ENCODE data around the gene FAM83B. TPM values are rescaled to one million over a fixed set of nuclear protein-coding genes. Genes with fewer than 3 reads are reported as not detected.

The FAM83B gene
- total RNA-seq, 2 donors from 2014 or later: 13.1 to 14.9 TPM

- H3K4me1 ChIP-seq (ENCODE audit: control insufficient read depth, insufficient read depth, low read length): peaks cover 3% of the 10 kb centered on the region
- no peak overlapping the region for H3K27ac Mint-ChIP-seq
Observed at GRCh38 chr6:54847799-54848597, 1.4 kb downstream of the FAM83B start.

GRCh38 chr6:54850114-54850513 is 3.5 kb downstream of the FAM83B start:
- whole genome bisulfite sequencing, 2 experiments (ENCODE audit: insufficient coverage in 1 of 2, insufficient read length in 1 of 2): 94% methylated on average over 2 of the region's 2 CpGs; no CpG with 5 or more reads in 1 of the 2 experiments
- H3K4me1 Mint-ChIP-seq: peaks cover 30% of the 10 kb centered on the region
- H3K9ac ChIP-seq (ENCODE audit: extremely low read depth, low read length, poor library complexity, severe bottlenecking): no peak overlapping the region
- H3K27me3 ChIP-seq (ENCODE audit: control insufficient read depth, insufficient read depth, low read length, poor library complexity, severe bottlenecking): peaks cover 6% of the 10 kb centered on the region
- H3K9me3 ChIP-seq (ENCODE audit: control insufficient read depth, low read length): peaks cover 23% of the 10 kb centered on the region
- peaks cover 9% of the 10 kb centered on the region for H3K27me3 Mint-ChIP-seq (ENCODE audit: insufficient read depth)
- H3K4me1 ChIP-seq (ENCODE audit: control insufficient read depth, insufficient read depth, low read length): peaks cover 3% of the 10 kb centered on the region
- H3K27ac Mint-ChIP-seq: no peak overlapping the region
- peaks cover 21% of the 10 kb centered on the region for H3K9me3 Mint-ChIP-seq
- no peak for TF ChIP-seq CTCF (conservative IDR thresholded peaks at IDR 0.05)
- H3K27ac ChIP-seq (ENCODE audit: low read depth, low read length): no peak overlapping the region
- DNase-seq: no peak
- no peaks in the 10 kb centered on the region for H3K36me3 ChIP-seq (ENCODE audit: control insufficient read depth, insufficient read depth, low read length)
- no peak overlapping the region for H3K4me3 Mint-ChIP-seq
- no peak overlapping the region for H3K4me3 ChIP-seq (ENCODE audit: low read length)
- H3K36me3 Mint-ChIP-seq (ENCODE audit: low read depth): peaks cover 32% of the 10 kb centered on the region

More at GRCh38 chr6:54847799-54848597, 1.4 kb downstream of the FAM83B start:
- peak overlapping the region; percentile 91 for H3K4me3 ChIP-seq (ENCODE audit: low read length)
- Mint-ChIP-seq H3K4me1 (peaks cover 30% of the 10 kb centered on the region), H3K36me3 (ENCODE audit: low read depth) (peaks cover 18% of the 10 kb centered on the region), H3K9me3 (peaks cover 12% of the 10 kb centered on the region), H3K4me3 (peak overlapping the region; percentile 92), H3K27me3 (ENCODE audit: insufficient read depth) (peaks cover 11% of the 10 kb centered on the region)
- H3K27ac ChIP-seq (ENCODE audit: low read depth, low read length): no peak overlapping the region
- peak; percentile 49 for DNase-seq
- H3K36me3 ChIP-seq (ENCODE audit: control insufficient read depth, insufficient read depth, low read length): no peaks in the 10 kb centered on the region
- TF ChIP-seq CTCF (conservative IDR thresholded peaks at IDR 0.05): no peak
- no peak overlapping the region for H3K9ac ChIP-seq (ENCODE audit: extremely low read depth, low read length, poor library complexity, severe bottlenecking)
- H3K9me3 ChIP-seq (ENCODE audit: control insufficient read depth, low read length): peaks cover 7% of the 10 kb centered on the region
- WGBS, 2 experiments (ENCODE audit: insufficient coverage in 1 of 2, insufficient read length in 1 of 2): 79 to 90% methylated on average over 2 to 9 of the region's 9 CpGs
- H3K27me3 ChIP-seq (ENCODE audit: control insufficient read depth, insufficient read depth, low read length, poor library complexity, severe bottlenecking): peaks cover 6% of the 10 kb centered on the region

- no peak for DNase-seq
- Histone ChIP-seq H3K27ac (ENCODE audit: low read depth, low read length) (no peak overlapping the region), H3K27me3 (ENCODE audit: control insufficient read depth, insufficient read depth, low read length, poor library complexity, severe bottlenecking) (no peaks in the 10 kb centered on the region), H3K36me3 (ENCODE audit: control insufficient read depth, insufficient read depth, low read length) (no peaks in the 10 kb centered on the region), H3K4me3 (ENCODE audit: low read length) (no peak overlapping the region), H3K4me1 (ENCODE audit: control insufficient read depth, insufficient read depth, low read length) (no peaks in the 10 kb centered on the region), H3K9me3 (ENCODE audit: control insufficient read depth, low read length) (peaks cover 23% of the 10 kb centered on the region), H3K9ac (ENCODE audit: extremely low read depth, low read length, poor library complexity, severe bottlenecking) (no peak overlapping the region)
- Mint-ChIP-seq H3K27me3 (ENCODE audit: insufficient read depth) (no peaks in the 10 kb centered on the region), H3K4me1 (peaks cover 15% of the 10 kb centered on the region), H3K36me3 (ENCODE audit: low read depth) (peaks cover 26% of the 10 kb centered on the region), H3K4me3 (no peak overlapping the region), H3K27ac (no peak overlapping the region), H3K9me3 (peaks cover 18% of the 10 kb centered on the region)
- 82% methylated on average over 3 of the region's 3 CpGs; no CpG with 5 or more reads in 1 of the 2 experiments for WGBS, 2 experiments (ENCODE audit: insufficient coverage in 1 of 2, insufficient read length in 1 of 2)
- TF ChIP-seq CTCF (conservative IDR thresholded peaks at IDR 0.05): no peak
Observed at GRCh38 chr6:54856129-54856528, 9.6 kb downstream of the FAM83B start.
